GM18498 (cell line): ENCODE results near the gene COX7A2L.
"Not testable (repeated sequence)": the region's sequence is repeated elsewhere in the genome, so short reads cannot be mapped to it uniquely, and the experiment has no call there.

Experiments used
- ATAC-seq: cut with Tn5 transposase; IDR thresholded peaks from one replicate; pipeline ENCODE4 v1.9.1; 2021; ENCODE audit warnings: mild to moderate bottlenecking, moderate library complexity; ENCODE audit not compliant: unreplicated experiment

The COX7A2L gene

GRCh38 chr2:42340045-42340937 is 20.7 kb downstream of the COX7A2L start:
- no peak for ATAC-seq

- ATAC-seq: no peak
Observed at GRCh38 chr2:42339191-42339912, 21.7 kb downstream of the COX7A2L start.

- ATAC-seq: no peak
Observed at GRCh38 chr2:42338567-42339190, 22.3 kb downstream of the COX7A2L start.

GRCh38 chr2:42337846-42338566 is 23.0 kb downstream of the COX7A2L start:
- ATAC-seq: no peak

- ATAC-seq: no peak
Observed at GRCh38 chr2:42337356-42337820, 23.6 kb downstream of the COX7A2L start.

GRCh38 chr2:42336361-42336965 is 24.6 kb downstream of the COX7A2L start:
- ATAC-seq: no peak

- ATAC-seq: no peak
Observed at GRCh38 chr2:42335514-42336104, 25.4 kb downstream of the COX7A2L start.

- ATAC-seq: not testable (repeated sequence)
Observed at GRCh38 chr2:42334865-42335264, 26.2 kb downstream of the COX7A2L start.

GRCh38 chr2:42334220-42334619 is 26.8 kb downstream of the COX7A2L start:
- ATAC-seq: no peak

- no peak for ATAC-seq
Observed at GRCh38 chr2:42333579-42333978, 27.4 kb downstream of the COX7A2L start.

- ATAC-seq: no peak
Observed at GRCh38 chr2:42332575-42332974, 28.4 kb downstream of the COX7A2L start.

GRCh38 chr2:42331569-42332284 is 29.3 kb downstream of the COX7A2L start:
- ATAC-seq: no peak

GRCh38 chr2:42329736-42330135 is 31.3 kb downstream of the COX7A2L start:
- no peak for ATAC-seq

GRCh38 chr2:42328923-42329322 is 32.1 kb downstream of the COX7A2L start:
- ATAC-seq: no peak

GRCh38 chr2:42328148-42328833 is 32.7 kb downstream of the COX7A2L start:
- ATAC-seq: no peak

GRCh38 chr2:42327125-42327524 is 33.9 kb downstream of the COX7A2L start:
- no peak for ATAC-seq

- ATAC-seq: no peak
Observed at GRCh38 chr2:42325609-42326008, 35.4 kb downstream of the COX7A2L start.

- ATAC-seq: no peak
Observed at GRCh38 chr2:42324949-42325348, 36.1 kb downstream of the COX7A2L start.

- no peak for ATAC-seq
Observed at GRCh38 chr2:42324244-42324643, 36.8 kb downstream of the COX7A2L start.
